Endothelial cell of umbilical vein (primary cell): ENCODE results near the gene REEP1. TPM values are rescaled to one million over a fixed set of nuclear protein-coding genes. Genes with fewer than 3 reads are reported as not detected.

Experiments used
- BruUV-seq: library from RNA; stranded (reverse); fragments of 400-500 nt; replicated peaks from 2 replicates; lab custom pipeline; 2021; lab: Mats Ljungman, UMichigan
- CTCF ChIA-PET: fragments of 300-600, 350-600 bp; sonication (Branson Sonifier 250); formaldehyde crosslinking; loops from one replicate; lab custom pipeline; 2021; ENCODE audit warnings: antibody characterized with exemption, inconsistent platforms; lab: Charles Lee
- POLR2A ChIA-PET: fragments of 300-600, 350-600 bp; sonication (Branson Sonifier 250); formaldehyde crosslinking; loops from one replicate; lab custom pipeline; 2021; ENCODE audit warnings: antibody characterized with exemption, inconsistent platforms; lab: Charles Lee
- DNase-seq: peaks from one replicate; pipeline ENCODE4 v3.0.0-alpha.2; 2011; ENCODE audit warnings: low read depth, low spot score
- FAIRE-seq: peaks from 2 replicates; lab custom pipeline; 2011; peaks lifted over from hg19 to GRCh38; lab: Jason Lieb, UNC
- H2AFZ ChIP-seq: 2 replicates; pipeline ENCODE4 v1.6.0; 2012; ENCODE audit warnings: low read depth, low read length, control low read depth, inconsistent platforms
- H3K27ac ChIP-seq: 2 replicates; pipeline ENCODE4 v1.5.1; 2011; ENCODE audit warnings: low read depth, mild to moderate bottlenecking, control low read depth, low read length, moderate library complexity; ENCODE audit not compliant: insufficient read depth
- H3K27me3 ChIP-seq, 2 experiments: 2 replicates each; pipeline versions ENCODE4 v1.6.0 to v1.6.1; 2011; ENCODE audit warnings: low read length in 2 of 2, mixed read lengths in 1 of 2; ENCODE audit not compliant: control insufficient read depth in 2 of 2, insufficient read depth in 2 of 2
- H3K36me3 ChIP-seq, 2 experiments: 2 replicates in 1 of 2; 3 replicates in 1 of 2; pipeline ENCODE4 v1.5.1; 2011; ENCODE audit warnings: low read length in 2 of 2, mild to moderate bottlenecking in 1 of 2, moderate library complexity in 1 of 2; ENCODE audit not compliant: control insufficient read depth in 2 of 2, insufficient read depth in 2 of 2; ENCODE audit errors: extremely low read depth in 1 of 2
- H3K4me1 ChIP-seq: 3 replicates; pipeline ENCODE4 v1.5.1; 2011; ENCODE audit warnings: mild to moderate bottlenecking, low read length; ENCODE audit not compliant: control insufficient read depth, insufficient read depth; ENCODE audit errors: extremely low read depth
- H3K4me2 ChIP-seq: 2 replicates; pipeline ENCODE4 v1.6.1; 2011; ENCODE audit warnings: low read length, control low read depth, mixed read lengths; ENCODE audit not compliant: insufficient read depth
- H3K4me3 ChIP-seq, 3 experiments: fragments of 200-600 bp in 1 of 3; sonication (generic), shearing (Covaris generic) in 1 of 3; replicated peaks in 1 of 3; 2 replicates each; pipeline ENCODE4 v1.5.1; 2011 to 2016; ENCODE audit warnings: control low read depth in 3 of 3, low read length in 3 of 3, mild to moderate bottlenecking in 2 of 3, inconsistent platforms in 1 of 3, low read depth in 1 of 3, moderate library complexity in 1 of 3; ENCODE audit not compliant: insufficient read depth in 1 of 3
- H3K79me2 ChIP-seq: 2 replicates; pipeline ENCODE4 v1.6.0; 2012; ENCODE audit warnings: low read length, inconsistent platforms; ENCODE audit not compliant: control insufficient read depth, insufficient read depth
- H3K9ac ChIP-seq: replicated peaks from 2 replicates; pipeline ENCODE3; 2011; ENCODE audit warnings: low read length, control low read depth; ENCODE audit not compliant: insufficient read depth; ENCODE audit errors: extremely low read depth
- H3K9me1 ChIP-seq: replicated peaks from 3 replicates; pipeline ENCODE4 v1.6.0; 2011; ENCODE audit warnings: mild to moderate bottlenecking, low read length; ENCODE audit not compliant: control insufficient read depth, insufficient read depth; ENCODE audit errors: extremely low read depth
- H3K9me3 ChIP-seq: replicated peaks from 2 replicates; pipeline ENCODE4 v1.5.1; 2012; ENCODE audit warnings: low read length, inconsistent platforms; ENCODE audit not compliant: control insufficient read depth, insufficient read depth
- H4K20me1 ChIP-seq: replicated peaks from 2 replicates; pipeline ENCODE3; 2011; ENCODE audit warnings: mild to moderate bottlenecking, low read length; ENCODE audit not compliant: control insufficient read depth, insufficient read depth; ENCODE audit errors: extremely low read depth
- EZH2 ChIP-seq: IDR thresholded peaks from 2 replicates; pipeline ENCODE4 v1.6.1; 2012; ENCODE audit warnings: borderline replicate concordance, low read depth, mild to moderate bottlenecking, moderate library complexity, low read length, inconsistent platforms; ENCODE audit not compliant: severe bottlenecking
- FOS ChIP-seq: IDR thresholded peaks from 2 replicates; pipeline ENCODE4 v1.6.1; 2011; ENCODE audit warnings: mild to moderate bottlenecking, low read length, moderate library complexity, borderline replicate concordance; ENCODE audit not compliant: insufficient read depth
- GATA2 ChIP-seq: IDR thresholded peaks from 2 replicates; pipeline ENCODE4 v1.7.0; 2011; ENCODE audit warnings: low read depth, mild to moderate bottlenecking, moderate library complexity, mixed read lengths, low read length; ENCODE audit not compliant: insufficient read length, insufficient read depth
- JUN ChIP-seq: IDR thresholded peaks from 2 replicates; pipeline ENCODE4 v1.6.1; 2011; ENCODE audit warnings: borderline replicate concordance, low read depth; ENCODE audit not compliant: insufficient read length, insufficient read depth
- MYC ChIP-seq: IDR thresholded peaks from one replicate; pipeline ENCODE4 v1.6.1; 2011; ENCODE audit warnings: mild to moderate bottlenecking, low read depth, low read length
- POLR2A ChIP-seq: IDR thresholded peaks from 2 replicates; pipeline ENCODE4 v1.6.1; 2012; ENCODE audit warnings: low read depth, mild to moderate bottlenecking, control low read depth, low read length
- POLR2AphosphoS5 ChIP-seq: IDR thresholded peaks from 2 replicates; pipeline ENCODE4 v1.6.1; 2012; ENCODE audit warnings: low read depth, mild to moderate bottlenecking, control low read depth, low read length, moderate library complexity; ENCODE audit not compliant: insufficient read depth
- dilution Hi-C: fragments of 300-500 bp; cut with MboI; formaldehyde crosslinking; loops from one replicate; pipeline ENCODE4 v1.15.0; 2019; ENCODE audit warnings: low sequenced_read_pairs; ENCODE audit not compliant: extremely low pct_ligation_motif_present
- intact Hi-C: fragments of 100-400 bp; cut with micrococcal nuclease; formaldehyde crosslinking; loops from one replicate; pipeline ENCODE4 v1.10.0; 2022
- polyA plus RNA-seq, 4 experiments: library from polyadenylated mRNA; depleted of rRNA in 3 of 4; stranded (reverse) in 3 of 4; unstranded in 1 of 4; fragments of >200 nt; gene quantifications; 2 replicates each; pipeline versions ENCODE4 v1.2.1 to v1.2.3, GENCODE V29; 2011 to 2012; ENCODE audit warnings: missing spikeins in 1 of 4
- total RNA-seq: library from RNA; stranded (reverse); gene quantifications from 2 replicates; pipeline ENCODE4 v1.2.3, GENCODE V29; 2021
- TF ChIP-seq, protein P1 (sequence below): IDR thresholded peaks from 2 replicates; pipeline ENCODE4 v1.6.1; 2011; ENCODE audit not compliant: insufficient read depth, insufficient read length
- TF ChIP-seq, protein P2 (sequence below), 2 donors: IDR thresholded peaks; 1 replicate in 1 of 2; 2 replicates in 1 of 2; pipeline ENCODE4 v1.5.1; 2011; ENCODE audit warnings: low read length in 2 of 2, mild to moderate bottlenecking in 2 of 2, moderate library complexity in 2 of 2, control low read depth in 1 of 2, inconsistent platforms in 1 of 2, low read depth in 1 of 2; ENCODE audit not compliant: insufficient read depth in 1 of 2; ENCODE audit errors: extremely low read depth in 1 of 2

REEP1 gene
- total and polyA plus RNA-seq, 2 donors (not counting 3 experiments of a cell fraction or from before 2014, with no cell fraction given): 0.11 to 0.53 TPM

DNA sequence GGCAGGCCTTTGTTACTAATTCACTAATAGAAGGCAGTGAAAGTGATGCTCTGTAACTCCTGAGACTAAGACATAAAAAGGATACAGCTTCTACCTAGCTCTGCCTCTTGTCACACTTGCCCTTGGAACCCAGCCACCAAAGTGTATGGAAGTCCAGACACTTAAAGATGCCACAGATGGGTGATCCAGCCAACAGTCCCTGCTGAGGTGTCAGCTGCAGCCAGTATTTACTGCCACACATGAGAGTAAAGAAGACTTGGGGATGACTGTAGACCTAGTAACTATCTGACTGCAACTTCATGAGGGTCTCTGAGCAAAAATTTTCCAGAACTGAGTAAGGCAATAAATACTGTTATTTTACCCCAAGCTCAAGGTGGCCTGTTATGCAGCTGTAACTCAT is 151.0 kb downstream of the REEP1 start:
- Histone ChIP-seq H3K9me1 (no peaks in the 10 kb centered on the region), H3K9me3 (no peaks in the 10 kb centered on the region), H3K9ac (no peak overlapping the region), H3K36me3 (no peaks in the 10 kb centered on the region), H3K27ac (no peak overlapping the region), H4K20me1 (peaks cover 8% of the 10 kb centered on the region), H3K4me1 (peaks cover 13% of the 10 kb centered on the region), H3K4me2 (no peak overlapping the region), H2AFZ (no peak overlapping the region), H3K4me3 (no peak overlapping the region), H3K27me3 (no peaks in the 10 kb centered on the region), H3K79me2 (peaks cover 97% of the 10 kb centered on the region)
- ChIA-PET CTCF (interaction anchor here (0.6 to 2.3 kb wide), 2 partner anchors 187 to 1891 kb away, joined by 3 to 7 read pairs; no protein-coding TSS in a partner anchor), POLR2A (interaction anchor here (0.7 kb wide), 1 partner anchor 47 kb away, joined by 3 read pairs; no protein-coding TSS in a partner anchor)
- intact Hi-C loops: no loop called here
- TF ChIP-seq, protein P1, sequence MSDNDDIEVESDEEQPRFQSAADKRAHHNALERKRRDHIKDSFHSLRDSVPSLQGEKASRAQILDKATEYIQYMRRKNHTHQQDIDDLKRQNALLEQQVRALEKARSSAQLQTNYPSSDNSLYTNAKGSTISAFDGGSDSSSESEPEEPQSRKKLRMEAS: no peak
- no peak for TF ChIP-seq EZH2
- no peak for TF ChIP-seq MYC
- TF ChIP-seq, protein P2, sequence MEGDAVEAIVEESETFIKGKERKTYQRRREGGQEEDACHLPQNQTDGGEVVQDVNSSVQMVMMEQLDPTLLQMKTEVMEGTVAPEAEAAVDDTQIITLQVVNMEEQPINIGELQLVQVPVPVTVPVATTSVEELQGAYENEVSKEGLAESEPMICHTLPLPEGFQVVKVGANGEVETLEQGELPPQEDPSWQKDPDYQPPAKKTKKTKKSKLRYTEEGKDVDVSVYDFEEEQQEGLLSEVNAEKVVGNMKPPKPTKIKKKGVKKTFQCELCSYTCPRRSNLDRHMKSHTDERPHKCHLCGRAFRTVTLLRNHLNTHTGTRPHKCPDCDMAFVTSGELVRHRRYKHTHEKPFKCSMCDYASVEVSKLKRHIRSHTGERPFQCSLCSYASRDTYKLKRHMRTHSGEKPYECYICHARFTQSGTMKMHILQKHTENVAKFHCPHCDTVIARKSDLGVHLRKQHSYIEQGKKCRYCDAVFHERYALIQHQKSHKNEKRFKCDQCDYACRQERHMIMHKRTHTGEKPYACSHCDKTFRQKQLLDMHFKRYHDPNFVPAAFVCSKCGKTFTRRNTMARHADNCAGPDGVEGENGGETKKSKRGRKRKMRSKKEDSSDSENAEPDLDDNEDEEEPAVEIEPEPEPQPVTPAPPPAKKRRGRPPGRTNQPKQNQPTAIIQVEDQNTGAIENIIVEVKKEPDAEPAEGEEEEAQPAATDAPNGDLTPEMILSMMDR (IDR thresholded peaks at IDR 0.05; ENCODE audit: extremely low read depth in 1 of 2, insufficient read depth in 1 of 2, low read depth in 1 of 2, low read length in 2 of 2): no peak
- no peak for TF ChIP-seq JUN
- no peak for TF ChIP-seq GATA2
- TF ChIP-seq FOS: no peak
- TF ChIP-seq POLR2AphosphoS5: no peak
- no peak for TF ChIP-seq POLR2A
- no TSS peak for BruUV-seq
- FAIRE-seq (no peak), DNase-seq (no peak)
- dilution Hi-C loops: no loop called here
